ENCODE results near the gene CDHR1.
"Not testable (repeated sequence)": the region's sequence is repeated elsewhere in the genome, so short reads cannot be mapped to it uniquely, and the experiment has no call there.

CDHR1 gene

DNA sequence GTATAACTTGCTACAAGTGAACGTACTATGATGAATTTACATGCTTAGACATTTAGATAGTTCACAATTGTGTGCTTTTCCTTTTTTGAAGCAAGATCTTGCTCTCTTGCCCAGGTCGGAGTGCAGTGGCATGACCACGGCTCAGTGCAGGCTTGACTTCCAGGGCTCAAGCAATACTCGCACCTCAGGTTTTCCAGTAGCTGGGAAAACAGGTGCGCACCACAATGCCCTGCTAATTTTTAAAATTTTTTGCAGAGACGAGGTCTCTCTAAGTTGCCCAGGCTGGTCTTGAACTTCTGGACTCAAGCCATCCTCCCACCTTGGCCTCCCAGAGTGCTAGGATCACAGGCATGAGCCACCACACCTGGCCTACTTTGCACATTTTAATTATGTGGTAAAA is 18.9 kb upstream of the CDHR1 start:
- DNase-seq (ENCODE audit: low read depth), result no peak

DNA sequence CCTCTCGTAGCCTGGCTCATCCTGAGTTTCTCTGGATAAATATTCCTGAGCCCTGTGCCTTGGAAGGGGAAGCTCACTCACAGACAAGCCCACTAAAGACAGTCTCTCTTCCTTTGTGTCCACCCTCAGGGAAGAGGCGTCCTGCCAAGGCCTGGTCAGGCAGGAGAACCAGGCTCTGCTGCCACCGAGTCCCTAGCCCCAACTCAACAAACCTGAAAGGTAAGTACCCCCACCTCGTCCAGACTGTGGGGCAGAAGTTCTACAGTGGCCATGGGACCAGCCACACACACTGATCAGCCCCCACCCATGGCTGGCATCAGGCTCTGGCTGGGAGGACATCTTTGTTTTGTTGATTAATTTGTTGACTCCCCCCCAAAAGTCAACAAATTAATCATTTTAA is 18.0 kb upstream of the CDHR1 start:
- DNase-seq (ENCODE audit: low read depth), result no peak

GRCh38 chr10:84176836-84177474 is 17.4 kb upstream of the CDHR1 start:
- DNase-seq (ENCODE audit: low read depth), result no peak

DNA sequence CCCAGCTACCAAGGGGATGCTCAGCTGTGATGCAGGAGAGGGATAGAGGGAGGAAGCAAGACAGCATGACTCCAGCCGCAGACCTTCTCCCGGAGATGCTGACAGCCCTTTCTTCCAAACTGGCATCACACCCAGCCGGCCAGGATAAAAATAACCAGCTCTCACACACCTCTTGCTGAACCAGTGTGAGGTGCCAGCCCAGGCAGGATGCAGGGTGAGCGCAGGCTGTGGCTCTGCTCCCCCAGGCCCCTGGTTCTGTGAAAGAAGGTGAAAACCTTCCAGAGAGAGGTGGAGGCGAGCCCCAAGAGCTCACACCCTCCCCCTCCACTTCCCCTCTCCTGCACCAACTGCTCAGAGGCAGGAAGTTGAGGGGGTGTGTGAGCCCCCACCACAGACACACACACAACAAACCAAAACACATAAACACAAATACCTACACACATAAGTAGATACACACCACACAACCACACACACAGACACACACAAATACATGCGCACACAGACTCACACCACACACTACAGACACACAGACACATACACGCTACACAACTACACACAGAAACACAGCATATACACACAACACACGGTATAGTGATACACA is 16.7 kb upstream of the CDHR1 start:
- DNase-seq (ENCODE audit: low read depth), result no peak

DNA sequence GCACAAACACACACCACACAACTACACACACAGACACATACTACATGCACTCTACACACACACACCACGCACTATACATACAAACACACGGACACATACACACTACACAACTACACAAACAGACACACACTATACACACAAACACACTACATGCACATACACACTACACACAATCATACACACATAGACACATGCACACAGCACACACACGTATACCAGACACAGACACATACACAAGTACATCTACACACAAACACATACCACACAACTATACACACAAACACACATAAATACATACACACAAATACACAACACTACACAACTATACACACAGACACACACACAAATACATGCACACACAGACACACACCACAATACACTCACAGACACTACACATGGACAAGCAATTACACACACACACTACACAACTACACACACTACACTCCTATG is 16.2 kb upstream of the CDHR1 start:
- DNase-seq (ENCODE audit: low read depth), result no peak

GRCh38 chr10:84179059-84179710 is 15.2 kb upstream of the CDHR1 start:
- DNase-seq (ENCODE audit: low read depth), result peak; percentile 55

GRCh38 chr10:84180386-84180785 is 14.0 kb upstream of the CDHR1 start:
- DNase-seq (ENCODE audit: low read depth), result not testable (repeated sequence)

DNA sequence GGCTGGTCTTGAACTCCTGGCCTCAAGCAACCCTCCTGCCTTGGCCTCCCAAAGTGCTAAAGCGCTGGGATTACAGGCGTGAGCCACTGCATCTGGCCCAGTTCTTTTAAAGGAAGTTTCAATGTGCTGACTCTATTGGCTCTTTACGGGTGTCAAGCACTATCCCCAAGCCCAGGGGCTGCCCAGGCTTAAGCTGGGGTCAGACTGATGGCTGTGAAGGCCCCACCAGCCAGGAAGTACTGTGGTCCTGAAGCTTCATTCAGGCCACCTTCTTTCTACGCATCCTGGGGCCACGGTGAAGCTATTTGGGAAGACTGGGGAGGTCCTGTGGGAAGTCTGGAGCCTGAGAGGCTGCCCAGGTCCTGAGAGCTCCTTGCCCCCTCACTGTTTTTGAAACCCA is 12.7 kb upstream of the CDHR1 start:
- no peak for DNase-seq (ENCODE audit: low read depth)

GRCh38 chr10:84184517-84184916 is 9.8 kb upstream of the CDHR1 start:
- no peak for DNase-seq (ENCODE audit: low read depth)

GRCh38 chr10:84185526-84186175 is 8.7 kb upstream of the CDHR1 start:
- DNase-seq (ENCODE audit: low read depth), result no peak

- DNase-seq (ENCODE audit: low read depth), result no peak
Measured at GRCh38 chr10:84188815-84189214, 5.5 kb upstream of the CDHR1 start.

DNA sequence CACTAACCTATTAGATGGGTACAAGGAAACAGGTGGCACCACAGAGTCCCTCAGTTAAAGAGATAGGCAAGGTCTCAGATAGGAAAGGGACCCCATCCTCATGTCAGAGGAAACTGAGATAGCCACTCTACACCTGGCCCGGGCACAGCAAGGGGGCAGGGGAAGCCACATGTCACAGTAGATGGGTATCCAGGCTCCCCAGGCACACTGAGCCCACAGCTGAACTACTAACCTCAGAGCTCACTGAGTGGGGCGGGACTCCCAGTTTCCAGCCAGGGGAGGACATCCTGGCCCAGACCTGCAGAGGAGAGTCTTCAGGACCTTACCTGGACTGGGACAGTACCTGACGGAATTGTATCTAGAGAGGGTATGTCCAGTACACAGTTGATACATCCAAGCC is 3.7 kb upstream of the CDHR1 start:
- DNase-seq (ENCODE audit: low read depth), result no peak

DNA sequence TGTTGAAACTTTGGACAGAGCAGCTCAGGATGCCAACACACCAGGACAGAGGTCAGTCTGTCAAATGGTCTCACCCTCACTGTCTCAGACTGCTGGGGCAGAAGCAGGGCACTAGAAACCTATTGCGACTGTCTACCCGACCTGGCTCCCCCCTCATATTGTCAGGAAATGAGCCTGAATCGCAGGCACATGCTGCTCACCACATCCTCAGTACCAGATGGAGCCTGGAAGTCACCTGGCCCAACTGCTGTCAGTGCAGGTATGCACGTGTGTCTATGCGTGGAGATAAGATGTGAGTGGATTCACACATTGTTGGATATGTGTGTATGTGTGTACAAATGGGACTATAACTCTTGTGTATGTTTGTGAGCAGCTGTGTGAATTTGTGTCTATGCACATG is 3.2 kb upstream of the CDHR1 start:
- no peak for DNase-seq (ENCODE audit: low read depth)

DNA sequence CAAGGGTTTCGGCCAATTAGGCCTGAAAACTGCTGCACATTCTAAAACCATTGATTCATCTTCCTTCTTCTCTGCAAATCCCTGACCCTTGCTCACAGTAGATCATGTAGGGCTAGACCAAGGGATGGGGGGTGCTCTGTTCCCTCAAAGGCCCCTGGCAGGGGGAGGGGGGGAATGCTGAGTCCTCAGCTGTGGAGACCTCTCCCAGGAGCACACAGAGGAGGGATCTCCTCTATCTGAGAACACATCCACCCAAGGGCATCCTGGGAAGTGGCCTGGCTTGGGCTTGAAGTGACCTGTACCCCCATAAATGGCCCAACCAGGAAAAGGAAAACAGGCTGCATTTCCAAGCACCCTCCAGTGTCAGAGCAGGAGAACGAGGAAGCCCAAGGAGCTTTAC is 1.0 kb upstream of the CDHR1 start:
- no peak for DNase-seq (ENCODE audit: low read depth)

DNA sequence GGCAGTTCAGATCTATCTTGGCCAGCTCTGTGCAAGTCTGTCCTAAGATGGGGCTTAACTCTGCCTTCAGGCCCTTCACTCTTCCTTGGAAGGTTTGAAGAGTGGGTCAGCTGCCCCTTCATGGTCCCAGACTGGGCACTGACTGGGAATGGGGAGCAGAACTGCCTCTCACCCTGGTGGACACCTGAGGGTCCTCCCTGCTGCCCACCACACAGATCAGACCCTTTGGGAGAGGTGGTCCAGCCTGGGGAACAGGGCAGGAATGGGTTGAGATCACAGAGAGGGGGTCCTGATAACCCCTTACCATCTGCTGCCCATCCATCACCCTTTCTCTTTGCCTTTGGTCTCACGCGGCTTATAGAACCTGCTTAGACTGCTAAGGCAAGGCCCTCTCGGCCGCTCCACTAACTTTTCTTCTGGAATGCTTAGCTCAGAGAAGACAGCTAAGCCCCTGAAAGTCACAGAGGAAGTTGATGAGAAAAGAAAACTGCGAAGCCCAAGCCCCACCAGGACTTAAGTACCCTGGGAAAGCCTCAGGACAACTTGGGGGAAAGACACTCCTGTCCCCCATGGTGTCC is 402 bp upstream of the CDHR1 start:
- no peak for DNase-seq (ENCODE audit: low read depth)

GRCh38 chr10:84195044-84195830 is 900 bp downstream of the CDHR1 start:
- no peak for DNase-seq (ENCODE audit: low read depth)

DNA sequence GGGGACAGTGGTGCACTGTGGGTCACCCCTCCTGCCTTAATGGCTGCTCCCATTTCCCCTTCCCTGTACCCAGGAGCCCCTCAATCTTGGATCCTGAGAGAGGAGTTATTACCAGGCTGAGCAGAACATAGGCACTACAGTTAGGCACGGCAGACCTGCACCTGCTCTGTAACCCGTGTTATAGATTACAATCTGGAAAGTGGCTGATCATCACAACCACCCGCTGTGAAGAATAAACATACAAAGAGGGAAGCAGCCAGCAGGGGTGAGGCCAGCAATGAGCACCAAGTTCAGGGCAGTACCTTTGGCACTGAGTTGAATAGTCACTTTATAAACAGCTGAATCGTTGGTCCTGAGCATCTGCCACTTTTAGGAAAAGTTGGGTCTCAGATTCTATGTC is 1.7 kb downstream of the CDHR1 start:
- no peak for DNase-seq (ENCODE audit: low read depth)

- no peak for DNase-seq (ENCODE audit: low read depth)
Measured at GRCh38 chr10:84196941-84197340, 2.6 kb downstream of the CDHR1 start.

- no peak for DNase-seq (ENCODE audit: low read depth)
Measured at GRCh38 chr10:84197643-84198042, 3.3 kb downstream of the CDHR1 start.

DNA sequence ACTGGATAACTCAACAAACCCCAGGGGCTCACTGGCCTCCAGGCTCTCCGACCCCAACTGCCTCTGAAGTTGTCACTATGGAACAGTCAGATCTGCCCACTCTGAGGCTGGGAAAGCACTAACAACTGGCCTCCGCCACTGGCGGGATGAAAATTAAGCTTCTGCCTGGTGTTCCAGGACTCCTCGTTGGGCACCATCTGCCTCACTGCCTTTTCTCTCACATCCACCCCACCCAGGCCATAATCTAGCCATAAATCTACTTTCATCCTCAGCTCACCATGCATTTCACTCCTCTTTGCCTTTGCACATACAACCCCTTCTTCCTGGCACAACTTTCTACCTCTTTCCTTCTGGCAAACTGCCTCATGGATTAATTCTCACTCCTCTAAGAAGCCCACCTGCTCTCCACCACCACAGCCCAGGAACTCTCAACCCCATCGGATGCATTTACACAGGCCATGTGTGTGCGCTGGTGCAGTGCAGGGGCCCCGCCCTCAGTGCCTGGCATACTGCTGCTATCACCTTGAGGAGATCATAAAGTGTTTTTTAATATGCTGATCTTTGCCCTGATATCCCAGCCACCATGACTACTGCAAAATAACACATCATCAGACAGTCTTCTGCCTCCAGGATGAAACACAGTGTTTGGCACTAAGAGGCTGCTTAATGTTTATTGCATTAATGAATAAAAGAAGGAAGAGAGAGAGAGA is 4.0 kb downstream of the CDHR1 start:
- DNase-seq (ENCODE audit: low read depth), result no peak

DNA sequence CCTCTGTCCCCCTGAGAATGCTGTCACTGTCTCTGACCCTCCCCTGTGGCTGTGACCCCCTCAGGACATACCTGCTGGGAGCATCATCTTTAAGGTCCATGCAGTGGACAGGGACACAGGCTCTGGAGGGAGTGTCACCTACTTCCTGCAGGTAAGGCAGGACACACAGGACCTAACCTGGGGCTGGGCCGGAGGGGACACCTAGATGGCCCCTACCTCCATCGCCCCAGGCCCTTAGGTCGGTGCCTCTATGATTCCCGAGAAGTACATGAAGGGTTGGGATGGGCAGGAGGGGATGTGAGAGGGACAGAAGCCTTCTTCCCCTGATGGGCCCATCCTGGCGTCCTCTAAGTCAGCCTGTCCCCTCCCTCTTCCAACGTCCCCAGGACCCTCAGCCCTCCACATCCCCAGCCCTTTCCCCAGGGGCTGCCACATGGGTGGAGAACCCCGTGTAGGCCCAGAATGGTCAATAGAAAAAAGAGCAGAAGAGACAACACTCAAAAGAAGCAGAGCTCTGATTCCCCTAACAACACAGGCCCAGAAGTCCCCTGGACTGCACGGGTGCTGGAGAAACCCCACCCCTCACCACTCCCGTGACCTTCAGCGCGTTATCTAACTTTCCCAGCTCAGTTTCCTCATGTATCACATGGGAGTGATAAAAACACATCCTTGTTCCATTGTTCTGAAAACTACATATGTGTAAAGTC is 6.4 kb downstream of the CDHR1 start:
- DNase-seq (ENCODE audit: low read depth), result no peak
